Activated T-helper 9 cell treated with anti-CD3 and anti-CD28 coated beads, Interleukin-2, amount 50 U/mL, for 16 hours (primary cell): ENCODE results near the gene MFSD1.
A peak's percentile ranks its signal among the peaks of the same experiment; 100 is the strongest.

Experiments
- DNase-seq: peaks from one replicate; pipeline ENCODE4 v3.0.0-alpha.2; 2020; ENCODE audit warnings: low read depth

MFSD1 gene, protein sequence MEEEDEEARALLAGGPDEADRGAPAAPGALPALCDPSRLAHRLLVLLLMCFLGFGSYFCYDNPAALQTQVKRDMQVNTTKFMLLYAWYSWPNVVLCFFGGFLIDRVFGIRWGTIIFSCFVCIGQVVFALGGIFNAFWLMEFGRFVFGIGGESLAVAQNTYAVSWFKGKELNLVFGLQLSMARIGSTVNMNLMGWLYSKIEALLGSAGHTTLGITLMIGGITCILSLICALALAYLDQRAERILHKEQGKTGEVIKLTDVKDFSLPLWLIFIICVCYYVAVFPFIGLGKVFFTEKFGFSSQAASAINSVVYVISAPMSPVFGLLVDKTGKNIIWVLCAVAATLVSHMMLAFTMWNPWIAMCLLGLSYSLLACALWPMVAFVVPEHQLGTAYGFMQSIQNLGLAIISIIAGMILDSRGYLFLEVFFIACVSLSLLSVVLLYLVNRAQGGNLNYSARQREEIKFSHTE

DNA sequence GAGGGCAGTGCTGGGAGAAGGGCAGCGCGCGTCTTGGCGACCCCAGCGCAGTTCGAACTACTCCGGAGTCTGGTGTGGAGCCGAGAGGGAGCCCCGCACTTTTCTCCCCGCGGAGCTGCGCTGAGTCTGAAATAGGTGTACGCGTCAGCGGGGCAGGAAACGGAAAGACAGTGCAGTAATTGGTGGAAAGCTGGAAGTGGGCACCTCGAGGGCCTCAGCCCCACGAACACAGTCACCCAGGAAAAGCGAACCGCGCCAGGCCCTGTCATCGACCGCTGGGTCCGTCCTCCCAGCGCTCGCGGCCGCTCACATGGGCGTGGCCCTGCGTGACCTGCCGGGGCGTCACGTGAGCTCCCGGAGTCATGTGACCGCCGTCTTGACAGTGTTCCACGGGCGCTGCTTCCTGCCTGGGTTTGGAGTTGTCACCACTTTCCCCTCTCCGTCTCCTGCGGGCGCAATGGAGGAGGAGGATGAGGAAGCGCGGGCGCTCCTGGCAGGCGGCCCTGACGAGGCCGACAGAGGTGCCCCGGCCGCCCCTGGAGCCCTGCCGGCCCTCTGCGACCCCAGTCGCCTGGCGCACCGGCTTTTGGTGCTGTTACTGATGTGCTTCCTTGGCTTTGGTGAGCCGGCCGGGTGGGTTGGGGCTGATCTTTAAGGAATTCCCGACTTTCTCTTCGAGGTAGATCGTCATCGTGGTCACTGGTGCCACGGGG, at the start of gene MFSD1:
Gene MFSD1 (plus strand): TSS at position 359 of the 713 bp plus-strand sequence. CDS start 99 bp downstream, at position 458.
- peak; percentile 84 for DNase-seq

DNA sequence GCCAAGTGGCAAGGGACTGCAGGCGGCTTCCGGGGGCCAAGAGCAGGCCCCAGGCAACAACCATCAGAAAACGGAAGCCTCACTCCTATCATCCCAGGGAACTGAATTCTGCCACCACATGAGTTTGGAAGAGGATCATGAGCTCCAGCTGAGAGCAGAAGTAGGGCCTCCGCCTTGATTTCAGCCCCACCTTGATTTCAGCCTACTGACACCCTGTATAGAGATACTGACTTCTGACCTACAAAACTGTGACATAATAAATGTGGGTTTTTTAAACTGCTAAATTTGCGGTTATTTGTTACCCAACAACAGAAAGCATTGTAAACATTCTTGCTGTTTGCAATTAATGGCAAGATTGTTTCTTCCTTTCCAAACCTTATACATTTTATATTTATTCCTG, 48.0 kb upstream of the MFSD1 start:
- no peak for DNase-seq

DNA sequence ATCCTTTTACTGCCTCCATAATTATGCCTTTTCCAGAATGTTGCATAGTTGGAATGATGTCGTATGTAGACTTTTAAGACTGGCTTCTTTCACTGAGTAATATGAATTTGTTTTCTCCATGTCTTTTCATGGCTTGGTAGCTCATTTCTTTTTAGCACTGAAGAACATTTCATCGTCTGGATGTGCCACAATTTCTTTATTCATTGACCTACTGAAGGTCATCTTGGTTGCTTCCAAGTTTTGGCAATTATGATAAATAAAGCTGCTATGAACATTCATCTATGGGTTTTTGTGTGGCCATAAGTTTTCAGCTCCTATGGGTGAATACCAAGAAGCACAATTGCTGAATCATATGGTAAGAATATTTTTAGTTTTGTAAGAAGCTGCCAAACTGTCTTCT, 46.4 kb upstream of the MFSD1 start:
- no peak for DNase-seq

DNA sequence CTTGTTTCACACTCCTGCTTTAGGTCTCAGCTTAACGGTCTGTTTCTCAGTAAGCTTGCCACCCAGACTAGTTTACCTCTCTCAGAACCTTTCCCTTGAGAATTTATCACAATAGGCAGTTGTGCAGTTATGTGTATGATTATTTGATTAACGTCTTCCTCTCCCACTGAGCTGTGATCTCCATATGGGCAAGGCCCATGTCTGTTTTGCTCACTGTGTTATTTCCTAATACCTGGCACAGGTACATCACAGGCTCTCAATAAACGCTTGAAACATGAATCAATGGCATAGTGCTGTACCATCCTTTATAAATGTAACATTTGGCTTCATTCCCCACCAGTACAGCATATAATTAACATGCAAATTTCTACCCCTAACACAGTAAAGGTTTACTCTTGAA, 40.5 kb upstream of the MFSD1 start:
- no peak for DNase-seq

DNA sequence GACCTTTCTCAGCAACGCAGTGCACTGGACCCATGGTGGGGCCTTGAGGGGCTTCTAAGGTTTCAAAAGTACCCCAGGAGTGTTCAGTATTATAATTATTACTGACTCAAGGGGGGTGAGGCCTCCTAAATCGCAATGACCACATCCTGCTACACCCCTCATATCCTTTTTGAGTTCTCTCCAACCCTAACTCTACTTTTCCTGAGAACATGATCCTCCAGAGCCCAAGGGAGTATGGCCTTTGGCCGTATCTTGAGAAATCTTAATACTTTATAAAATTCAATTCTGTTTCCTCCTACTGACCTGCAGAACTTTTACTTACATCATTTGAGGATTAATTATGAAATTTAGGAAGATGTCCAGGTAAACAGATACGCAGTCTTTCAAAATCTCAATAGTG, 39.2 kb upstream of the MFSD1 start:
- DNase-seq = no peak

DNA sequence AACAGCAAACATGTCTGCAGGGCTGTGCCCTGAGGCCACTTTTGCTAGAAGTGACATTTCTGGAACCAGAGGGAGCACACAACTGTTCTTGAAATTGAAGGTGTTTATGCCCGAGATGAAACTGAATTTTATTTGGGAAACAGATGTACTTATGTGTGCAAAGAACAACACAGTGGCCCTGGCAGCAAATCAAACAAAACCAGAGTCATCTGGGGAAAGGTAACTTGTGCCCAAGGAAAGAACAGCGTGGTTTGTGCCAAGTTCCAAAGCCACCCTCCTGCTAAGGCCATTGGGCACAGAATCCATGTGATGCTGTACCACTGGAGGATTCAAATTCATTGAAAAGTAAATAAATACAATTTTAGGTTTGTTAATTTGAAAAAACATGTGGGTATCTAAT, 38.4 kb upstream of the MFSD1 start:
- no peak for DNase-seq

DNA sequence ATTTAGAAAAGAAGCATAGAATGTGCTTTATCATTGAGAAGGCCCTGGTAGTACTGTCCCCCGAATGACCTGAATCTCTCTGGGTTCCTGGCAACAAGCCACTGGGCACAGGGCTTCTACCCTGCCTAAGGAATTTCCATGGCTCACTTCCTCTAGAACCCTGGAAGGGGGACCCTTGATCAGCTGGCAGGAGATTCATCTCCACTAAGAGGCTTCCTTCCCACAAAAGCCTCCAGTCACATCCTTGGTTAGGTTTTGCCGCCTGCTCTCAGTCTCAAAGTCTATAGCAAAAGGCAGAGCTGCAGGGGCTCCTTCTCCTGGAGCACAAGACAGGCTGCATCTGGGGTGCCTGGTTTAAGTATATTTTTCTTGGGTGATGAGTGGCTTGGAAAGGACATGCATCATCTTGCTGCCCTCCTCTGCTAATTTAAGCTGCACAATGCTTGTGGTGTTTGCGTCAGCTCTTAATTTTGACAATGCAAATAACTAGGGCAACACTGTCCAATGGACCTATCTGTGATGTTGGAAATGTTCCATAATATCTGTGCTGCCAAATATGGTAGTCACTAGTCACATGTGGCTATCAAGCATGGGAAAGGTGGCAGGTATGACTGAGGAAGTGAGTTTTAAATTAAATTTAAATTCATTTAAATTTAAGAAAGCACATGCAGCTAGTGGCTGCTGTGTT, 36.2 kb upstream of the MFSD1 start:
- no peak for DNase-seq

DNA sequence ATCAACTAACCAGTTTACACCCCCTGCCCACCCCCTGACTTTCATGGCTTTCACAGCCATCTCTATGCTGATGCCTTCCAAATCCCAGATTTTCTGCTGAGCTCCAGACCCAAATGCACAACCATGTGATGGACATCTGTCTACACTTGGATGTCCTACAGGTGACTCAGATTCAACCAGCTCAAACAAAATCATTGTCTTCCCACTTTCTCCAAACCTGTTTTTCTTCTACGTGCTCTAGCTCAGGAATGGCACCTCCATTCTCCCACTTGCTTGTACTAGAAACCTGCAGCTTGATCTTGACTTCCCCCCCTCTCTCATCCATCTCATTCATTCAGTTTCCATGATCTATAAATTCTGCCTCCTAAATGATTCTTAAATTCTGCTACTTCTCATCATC, 35.5 kb upstream of the MFSD1 start:
- no peak for DNase-seq

DNA sequence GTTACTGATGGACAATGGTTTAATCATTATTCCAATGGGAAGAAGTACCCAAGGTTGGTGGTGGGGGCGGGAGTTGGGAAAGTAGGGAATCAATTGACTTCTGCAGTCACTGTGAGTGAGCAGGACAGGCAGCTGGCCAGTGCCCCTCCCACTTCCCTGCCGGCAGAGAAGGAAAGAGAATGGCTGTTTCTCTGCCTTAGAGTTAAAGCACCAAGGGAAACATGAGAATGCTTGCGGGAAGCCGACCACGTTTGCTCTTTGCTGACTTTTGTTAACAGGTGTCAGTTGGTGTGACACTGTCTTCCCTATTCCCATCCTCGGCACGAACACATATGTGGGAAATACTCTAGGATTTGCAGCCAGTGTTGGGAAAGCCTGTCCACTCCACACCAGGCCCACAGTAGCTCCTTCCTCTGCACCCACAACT, 33.5 kb upstream of the MFSD1 start:
- DNase-seq = no peak

DNA sequence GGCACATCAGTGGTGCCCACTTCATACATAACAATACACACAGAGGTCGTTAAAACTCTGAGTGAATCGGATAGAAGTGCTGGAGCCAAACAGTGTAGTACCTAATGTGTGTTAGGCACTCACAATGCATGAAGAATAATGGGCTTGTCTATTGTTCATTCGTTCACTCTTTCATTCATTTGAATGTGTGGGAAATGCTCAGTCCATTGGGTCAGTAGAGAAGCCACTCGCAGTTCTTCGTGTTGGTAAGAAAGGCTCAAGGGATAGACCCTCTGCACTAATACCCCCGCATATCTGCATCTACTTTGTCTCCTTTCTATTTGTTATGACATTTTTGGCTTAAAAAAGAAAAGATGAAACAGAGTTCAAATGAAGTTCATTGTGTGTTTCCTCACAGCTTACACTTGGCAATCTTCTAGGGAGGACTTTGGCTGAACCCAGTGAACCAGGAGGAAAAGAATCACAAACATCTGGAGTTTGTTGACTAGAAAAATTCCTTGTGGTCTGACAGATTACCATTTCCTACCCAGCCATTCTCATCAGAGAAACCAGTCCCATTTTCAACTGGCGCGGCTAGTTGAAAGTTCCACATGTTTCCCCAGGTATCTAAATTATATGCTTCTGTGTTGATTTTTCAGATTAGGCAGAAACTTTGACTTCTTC, 32.8 kb upstream of the MFSD1 start:
- no peak for DNase-seq

DNA sequence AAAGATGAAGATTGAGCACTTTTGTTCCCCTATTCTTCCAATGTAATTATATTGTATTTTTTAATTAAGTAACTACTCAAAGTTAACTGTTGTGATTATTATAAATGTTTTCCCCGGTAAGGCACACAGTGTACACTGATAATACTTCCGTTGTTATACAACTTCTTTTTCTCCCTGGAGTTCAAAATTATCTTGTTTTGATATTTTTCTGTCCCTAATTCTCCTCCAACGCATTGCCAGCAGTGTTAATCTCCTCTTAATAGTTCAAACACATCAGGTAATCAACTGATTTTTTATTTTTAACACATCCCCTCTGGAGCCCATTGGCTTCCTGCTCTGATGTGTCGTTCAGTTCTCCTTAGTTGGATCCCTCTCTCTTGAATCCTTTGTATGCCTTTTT, 32.3 kb upstream of the MFSD1 start:
- DNase-seq = no peak

DNA sequence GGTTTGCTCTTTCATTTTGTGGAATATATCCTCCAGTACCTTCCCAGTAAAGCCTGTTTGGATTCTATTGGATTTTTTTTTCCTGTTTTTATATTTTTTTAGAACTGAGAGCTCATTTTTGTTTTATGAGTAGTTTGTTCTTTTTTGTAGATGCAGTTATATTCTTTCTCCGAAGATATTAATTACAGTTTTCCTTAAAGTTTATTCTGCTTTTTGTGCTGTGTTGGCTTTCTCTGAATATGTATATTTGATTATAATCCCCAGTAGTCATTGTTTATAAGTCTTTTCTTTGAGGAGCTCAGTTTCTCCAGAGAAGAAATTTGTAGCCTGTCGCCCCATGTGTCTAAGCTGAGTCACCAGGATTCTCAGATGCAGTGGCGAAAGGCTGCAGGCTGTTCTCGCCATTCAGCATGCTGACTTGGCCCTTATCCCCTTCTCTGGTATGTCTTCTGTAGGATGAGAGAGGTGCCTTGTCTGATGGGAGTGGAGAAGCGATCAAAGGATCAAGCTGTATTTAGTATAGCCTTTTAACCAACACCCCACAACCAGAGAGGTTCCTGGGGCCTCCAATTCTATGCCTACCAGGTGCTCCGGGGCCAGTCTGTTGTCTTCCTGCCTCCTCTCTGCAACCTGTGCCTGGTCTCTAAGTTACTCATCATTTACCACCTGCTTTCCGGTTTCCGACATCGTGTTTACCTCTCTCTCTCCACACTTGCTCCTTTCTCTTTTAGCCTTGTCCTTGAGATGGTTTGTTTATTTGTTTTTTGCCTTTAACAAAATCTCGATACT, 31.7 kb upstream of the MFSD1 start:
- no peak for DNase-seq

DNA sequence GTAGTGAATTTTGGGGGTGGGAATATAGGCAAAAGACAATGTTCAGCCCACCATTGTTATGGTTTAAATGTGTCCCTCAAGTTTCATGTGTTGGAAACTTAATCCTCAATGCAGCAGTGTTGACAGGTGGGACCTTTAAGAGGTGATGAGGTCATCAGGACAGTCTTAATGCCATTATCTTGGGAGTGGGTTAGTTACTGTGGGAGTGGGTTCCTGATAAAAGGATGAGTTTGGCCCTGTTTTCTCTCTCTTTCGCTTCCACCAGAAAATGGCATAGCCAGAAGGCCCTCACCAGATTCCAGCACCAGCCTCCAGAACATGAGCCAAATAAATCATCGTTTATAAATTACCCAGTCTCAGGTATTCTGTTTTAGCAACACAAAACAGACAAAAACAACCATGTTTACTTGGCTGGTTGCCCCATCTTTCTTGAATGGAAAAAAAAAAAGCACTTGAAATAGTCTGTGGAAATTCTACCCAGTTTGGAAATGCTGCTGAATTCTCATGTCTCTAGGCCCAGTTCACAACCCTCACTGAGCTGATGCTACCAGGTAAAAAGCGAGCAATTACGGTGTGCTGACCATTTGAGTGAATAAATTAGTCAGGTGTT, 31.0 kb upstream of the MFSD1 start:
- DNase-seq = no peak

DNA sequence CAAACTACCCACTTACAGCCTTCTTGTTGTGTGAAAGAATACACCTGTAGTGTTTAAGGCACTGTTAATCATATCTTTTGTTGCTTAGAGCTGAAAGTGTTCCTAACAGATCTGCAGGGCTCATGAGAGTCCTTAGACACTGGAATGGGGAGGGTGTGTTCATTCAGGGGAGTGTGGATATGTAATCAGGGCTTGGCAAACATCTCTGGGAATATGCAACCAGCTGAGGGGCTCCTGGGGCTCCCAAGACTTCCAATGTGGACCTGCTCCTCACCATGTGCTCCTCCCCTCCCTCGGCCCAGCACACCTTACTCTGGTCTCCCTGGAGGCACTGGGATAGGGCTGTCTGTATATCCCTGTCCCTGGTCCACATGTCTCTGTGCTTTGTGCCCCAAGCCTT, 30.3 kb upstream of the MFSD1 start:
- DNase-seq = no peak

DNA sequence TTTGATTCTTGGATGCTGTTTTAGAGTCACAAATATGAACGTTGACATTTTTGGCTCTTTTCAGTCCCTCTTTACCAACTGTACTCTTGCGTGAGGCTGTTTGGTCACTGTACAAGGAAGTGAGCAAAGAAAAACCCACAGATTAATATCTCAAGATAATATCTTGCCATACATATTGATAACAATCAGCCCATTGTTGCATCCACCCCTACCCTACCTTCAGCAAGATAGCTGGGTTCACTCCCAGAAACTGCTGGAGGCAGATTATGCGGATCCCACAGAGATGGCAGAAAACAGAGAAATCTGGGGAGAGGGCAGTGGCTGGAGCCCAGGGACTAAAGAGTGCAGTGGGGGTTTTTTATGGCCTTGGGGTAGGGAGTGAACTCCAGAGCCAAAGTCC, 29.9 kb upstream of the MFSD1 start:
- no peak for DNase-seq

DNA sequence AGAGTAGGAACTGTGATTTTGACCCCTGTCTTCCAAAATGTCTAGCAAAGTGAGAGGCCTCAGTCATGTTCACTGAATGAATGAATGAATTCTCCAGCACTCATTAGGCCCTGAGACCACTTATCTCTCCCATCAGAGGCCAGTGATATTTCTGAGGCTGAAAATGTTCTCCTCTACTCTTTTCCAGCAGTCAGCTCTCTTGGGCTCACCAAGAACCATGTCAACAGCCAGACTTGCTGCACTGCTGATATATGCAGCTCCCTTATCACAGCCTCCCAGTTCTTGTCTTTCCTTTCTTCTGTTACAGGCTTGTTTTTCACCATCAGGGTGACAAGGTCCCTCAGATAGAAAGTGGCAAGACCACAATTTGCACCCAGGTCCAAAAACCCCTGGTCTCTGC, 28.7 kb upstream of the MFSD1 start:
- DNase-seq = no peak

DNA sequence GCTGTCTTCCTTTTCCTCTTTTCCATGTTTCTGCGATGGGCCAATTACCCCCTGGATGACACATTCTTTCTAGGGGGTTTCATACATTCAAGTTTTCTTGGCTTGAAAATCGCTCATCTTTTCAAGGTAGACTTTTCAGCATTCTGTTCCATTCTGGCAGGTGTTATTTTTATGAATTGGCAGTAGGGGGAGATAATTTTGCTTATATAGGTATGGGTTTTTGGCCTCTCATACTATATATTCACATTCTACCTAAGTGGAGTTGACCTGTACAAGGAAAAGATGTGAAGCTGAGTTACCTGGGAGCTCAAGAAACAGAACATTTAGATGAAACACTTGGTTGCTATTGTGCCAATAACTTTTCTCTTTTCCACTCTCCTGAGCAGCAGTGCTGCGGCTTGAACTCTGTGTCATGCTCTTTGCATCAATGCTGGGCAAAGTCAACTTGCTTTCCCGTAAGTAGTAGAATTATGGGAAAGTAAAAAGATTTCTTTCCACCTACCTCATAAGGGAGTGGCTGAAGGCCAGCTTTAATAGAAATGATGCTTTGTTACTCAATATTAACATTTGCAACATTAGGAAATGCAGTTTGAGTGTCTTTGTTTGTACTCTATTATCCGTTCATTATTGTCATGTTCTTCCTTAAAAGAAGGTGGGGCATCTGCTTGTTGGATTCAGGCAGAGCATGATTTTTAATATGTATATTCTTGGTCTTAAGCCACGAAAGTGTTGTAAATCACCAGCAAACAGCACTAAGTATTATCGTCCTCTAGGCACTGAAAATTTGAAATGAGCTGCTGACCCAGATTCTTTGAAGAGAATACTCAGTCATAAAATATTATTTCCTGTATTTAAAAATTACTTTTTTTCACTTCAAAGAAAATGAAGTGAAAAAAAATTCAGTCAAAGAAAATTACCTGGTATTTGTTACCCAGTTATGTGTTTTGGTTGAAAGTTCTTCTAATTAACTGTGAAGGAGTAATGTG, 27.7 kb upstream of the MFSD1 start:
- DNase-seq = no peak

DNA sequence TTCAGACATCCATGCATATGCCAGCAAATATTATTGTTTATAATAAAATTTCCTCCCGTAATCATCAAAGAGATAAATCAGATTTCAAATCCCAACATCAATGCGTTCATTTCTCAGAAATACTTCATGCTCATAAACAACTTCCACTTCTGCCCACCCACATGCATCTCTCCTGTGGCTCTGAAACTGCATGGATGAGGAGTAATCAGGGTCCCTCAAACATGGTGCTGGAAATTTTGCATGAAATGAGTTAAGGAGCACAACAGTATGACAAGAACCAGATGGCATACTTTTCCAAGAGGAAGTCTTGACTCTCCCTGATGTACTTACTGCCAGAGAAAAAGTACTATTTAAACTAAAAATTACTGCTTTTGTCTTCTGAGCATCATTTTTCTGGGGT, 26.9 kb upstream of the MFSD1 start:
- DNase-seq = no peak

DNA sequence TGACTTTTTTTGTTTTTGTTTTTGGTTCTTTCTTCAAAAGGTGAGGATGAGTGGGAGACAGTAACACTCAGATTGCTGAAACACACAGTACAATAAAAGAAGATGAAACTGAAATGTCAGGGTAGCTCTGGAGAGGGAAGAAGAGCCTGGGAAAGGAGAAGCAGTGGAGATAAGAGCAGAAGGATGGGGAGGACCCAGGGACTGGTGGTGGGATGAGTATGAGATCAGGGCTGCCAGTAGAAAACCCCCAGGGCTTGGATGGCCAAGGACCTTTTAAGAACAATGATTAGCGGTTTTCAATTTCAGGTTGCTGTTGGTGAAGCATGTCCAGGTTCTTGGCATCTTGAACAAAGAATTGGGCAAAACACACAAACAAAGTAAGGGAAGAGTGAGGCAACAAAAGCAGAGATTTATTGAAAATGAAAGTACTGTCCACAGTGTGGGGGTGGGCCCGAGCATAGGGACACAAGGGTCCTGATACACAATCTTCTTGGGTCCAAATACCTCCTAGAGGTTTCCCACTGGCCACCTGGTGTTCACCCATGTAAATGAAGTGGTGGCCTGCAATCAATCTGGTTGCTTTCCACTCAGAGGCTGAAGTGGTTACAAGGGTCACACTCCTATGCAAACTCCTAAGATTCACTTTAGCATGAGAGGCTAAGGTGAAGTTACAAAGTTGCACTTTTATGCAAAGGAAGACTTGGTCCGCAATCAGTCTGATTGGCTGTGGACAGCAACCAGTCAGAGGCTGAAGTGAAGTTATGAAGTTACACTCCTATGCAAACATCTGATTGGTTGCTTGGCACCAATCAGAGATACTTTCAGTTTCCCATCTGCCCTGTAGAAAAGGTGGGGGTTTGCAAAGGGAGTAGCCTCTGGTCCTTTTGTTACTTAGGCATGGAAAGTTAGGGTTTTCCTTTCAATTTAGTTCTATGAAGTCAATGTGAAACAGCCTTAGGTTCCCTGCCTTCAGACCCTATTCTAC, 26.1 kb upstream of the MFSD1 start:
- no peak for DNase-seq
